ENCODE data around the gene TAS2R30. TPM values are rescaled to one million over a fixed set of nuclear protein-coding genes. Genes with fewer than 3 reads are reported as not detected.

TAS2R30 gene
- total RNA-seq, 1 experiment from 2014 or later = 3.7 TPM

DNA sequence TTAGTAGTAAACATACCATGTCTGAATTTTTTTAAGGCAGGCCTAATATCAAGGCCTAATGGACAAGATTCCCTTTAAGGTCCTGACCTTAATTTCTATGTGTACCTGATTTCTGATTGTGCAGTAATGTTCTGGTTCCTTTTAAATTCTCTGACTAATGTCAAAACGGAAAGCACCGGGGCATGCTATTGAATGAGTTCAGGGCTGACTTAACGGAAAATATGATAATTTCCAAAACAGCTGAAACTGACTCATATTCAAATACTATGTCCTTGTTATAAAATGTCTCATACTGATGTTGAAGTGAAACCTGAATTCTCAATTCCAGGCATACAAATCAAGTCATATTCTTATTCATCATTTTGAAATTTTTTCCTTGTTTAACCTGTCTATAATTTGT, 49.0 kb downstream of the TAS2R30 start:
- TF ChIP-seq CTCF (conservative IDR thresholded peaks at IDR 0.05; ENCODE audit: low read depth, low read length) = no peak
- no peak for DNase-seq (ENCODE audit: low spot score)
- no peak overlapping the region for H3K27ac ChIP-seq (ENCODE audit: low read depth, low read length, poor library complexity, severe bottlenecking)

More for the DNA sequence above, 49.0 kb downstream of the TAS2R30 start:
- CTCF ChIA-PET = no interaction called here
- Histone ChIP-seq H3K9me3 (ENCODE audit: low read depth, low read length, poor library complexity, severe bottlenecking) (peaks cover 12% of the 10 kb centered on the region), H3K36me3 (ENCODE audit: insufficient read depth, low read length, poor library complexity, severe bottlenecking) (peaks cover 6% of the 10 kb centered on the region), H3K4me1 (ENCODE audit: insufficient read depth, low read length, poor library complexity, severe bottlenecking) (no peaks in the 10 kb centered on the region), H3K4me3 (ENCODE audit: low read depth, low read length, poor library complexity, severe bottlenecking) (no peak overlapping the region), H3K27me3 (replicated peaks; ENCODE audit: insufficient read depth, low read depth, low read length, poor library complexity) (no peaks in the 10 kb centered on the region)
- POLR2A ChIA-PET (ENCODE audit: low non-redundant PET) = no interaction called here
- intact Hi-C loops (cut with micrococcal nuclease; ENCODE audit: unreplicated experiment) = no loop called here
- no TSS peak for BruUV-seq (replicated peaks)

Other genes starting within 250 kb of the TAS2R30 start
- gene TAS2R13, start 225.1 kb downstream of the TAS2R30 start, total RNA-seq (2021) = 1.5 and 2.3 TPM in 2 replicates
- gene PRH2, start 205.4 kb downstream of the TAS2R30 start, total RNA-seq (2021) = not detected in 2 replicates
- 3.4 and 3.6 TPM in 2 replicates for gene TAS2R14, start 195.4 kb downstream of the TAS2R30 start, total RNA-seq (2021)
- gene TAS2R50, start 147.7 kb downstream of the TAS2R30 start, total RNA-seq (2021) = 1.6 and 2.7 TPM in 2 replicates
- 2.7 and 3.0 TPM in 2 replicates for gene TAS2R20, start 136.3 kb downstream of the TAS2R30 start, total RNA-seq (2021)
- gene TAS2R19, start 112.0 kb downstream of the TAS2R30 start, total RNA-seq (2021) = 4.8 and 5.2 TPM in 2 replicates
- gene TAS2R31, start 103.2 kb downstream of the TAS2R30 start, total RNA-seq (2021) = 4.4 and 5.2 TPM in 2 replicates
- 2.2 and 3.1 TPM in 2 replicates for gene TAS2R46, start 72.3 kb downstream of the TAS2R30 start, total RNA-seq (2021)
- 2.3 and 2.6 TPM in 2 replicates for gene TAS2R43, start 42.3 kb downstream of the TAS2R30 start, total RNA-seq (2021)
- 12.6 and 15.7 TPM in 2 replicates for gene SMIM10L1, start 36.5 kb upstream of the TAS2R30 start, total RNA-seq (2021)
- not detected in 2 replicates for gene TAS2R42, start 52.3 kb upstream of the TAS2R30 start, total RNA-seq (2021)
- gene PRB3, start 135.1 kb upstream of the TAS2R30 start, total RNA-seq (2021) = not detected in 2 replicates
- gene PRB4, start 175.8 kb upstream of the TAS2R30 start, total RNA-seq (2021) = not detected in 2 replicates